ENCODE data around the gene KCND3. TPM values are rescaled to one million over a fixed set of nuclear protein-coding genes. Genes with fewer than 3 reads are reported as not detected.

Gene KCND3
- total RNA-seq, 1 experiment from 2014 or later, result 0.15 TPM

DNA sequence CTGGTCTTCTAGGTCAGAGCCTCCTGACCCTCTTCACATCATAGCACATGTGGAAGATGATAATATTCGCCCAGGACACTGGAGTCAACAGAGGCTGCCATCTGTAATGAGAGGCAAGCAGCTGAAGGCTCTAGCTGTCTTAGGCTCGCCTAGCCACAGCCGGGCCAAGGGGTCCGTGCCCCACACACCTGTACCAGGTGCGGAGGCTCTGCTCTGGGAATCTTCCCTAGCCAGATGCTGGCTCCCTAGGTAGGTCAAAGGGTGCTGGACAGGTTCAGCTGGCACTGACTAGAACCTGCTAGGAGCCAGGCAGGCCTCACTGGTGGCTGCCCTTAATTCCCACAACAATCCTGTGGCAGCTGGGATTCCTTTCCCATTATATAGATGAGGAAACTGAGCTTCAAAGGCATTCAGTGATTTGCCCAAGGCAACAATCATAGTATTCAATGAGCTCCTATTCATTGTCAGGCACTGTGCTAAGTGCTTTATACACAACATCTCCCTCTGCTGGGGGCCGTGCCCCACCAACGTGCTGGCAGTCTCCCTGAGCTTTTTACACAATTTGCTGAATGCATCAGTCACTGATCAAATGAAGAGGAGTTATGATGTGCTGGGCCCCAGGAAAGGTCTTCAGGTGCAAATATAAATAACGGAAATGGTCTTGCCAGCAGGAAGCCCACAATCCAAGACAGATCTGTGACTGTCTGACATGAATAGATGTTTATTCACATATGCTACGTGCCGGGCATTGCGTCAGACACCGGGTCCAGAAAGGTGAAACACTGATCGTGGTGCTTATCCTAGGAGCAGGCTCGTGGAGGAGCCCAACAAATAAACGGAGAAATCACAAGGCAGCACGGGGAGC lies 175.8 kb downstream of the KCND3 start:
- H3K27ac Mint-ChIP-seq, result no peak overlapping the region
- no peak overlapping the region for H3K56ac ChIP-seq (ENCODE audit: insufficient read length, low read depth, low read length)
- H4K20me1 ChIP-seq (ENCODE audit: control insufficient read depth, insufficient read depth, insufficient read length), result no peaks in the 10 kb centered on the region
- H3K79me2 ChIP-seq (ENCODE audit: insufficient read depth, low read length), result no peaks in the 10 kb centered on the region
- no peak overlapping the region; the same call in 1 of the 2 replicates for H2BK15ac ChIP-seq (ENCODE audit: low read depth, low read length)
- TF ChIP-seq, protein P1, sequence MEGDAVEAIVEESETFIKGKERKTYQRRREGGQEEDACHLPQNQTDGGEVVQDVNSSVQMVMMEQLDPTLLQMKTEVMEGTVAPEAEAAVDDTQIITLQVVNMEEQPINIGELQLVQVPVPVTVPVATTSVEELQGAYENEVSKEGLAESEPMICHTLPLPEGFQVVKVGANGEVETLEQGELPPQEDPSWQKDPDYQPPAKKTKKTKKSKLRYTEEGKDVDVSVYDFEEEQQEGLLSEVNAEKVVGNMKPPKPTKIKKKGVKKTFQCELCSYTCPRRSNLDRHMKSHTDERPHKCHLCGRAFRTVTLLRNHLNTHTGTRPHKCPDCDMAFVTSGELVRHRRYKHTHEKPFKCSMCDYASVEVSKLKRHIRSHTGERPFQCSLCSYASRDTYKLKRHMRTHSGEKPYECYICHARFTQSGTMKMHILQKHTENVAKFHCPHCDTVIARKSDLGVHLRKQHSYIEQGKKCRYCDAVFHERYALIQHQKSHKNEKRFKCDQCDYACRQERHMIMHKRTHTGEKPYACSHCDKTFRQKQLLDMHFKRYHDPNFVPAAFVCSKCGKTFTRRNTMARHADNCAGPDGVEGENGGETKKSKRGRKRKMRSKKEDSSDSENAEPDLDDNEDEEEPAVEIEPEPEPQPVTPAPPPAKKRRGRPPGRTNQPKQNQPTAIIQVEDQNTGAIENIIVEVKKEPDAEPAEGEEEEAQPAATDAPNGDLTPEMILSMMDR (conservative IDR thresholded peaks at IDR 0.05), result peak; percentile 39; the same call in 2 of the 3 replicates
- H3K4me1 ChIP-seq (ENCODE audit: insufficient read depth, low read length), result no peaks in the 10 kb centered on the region
- H2BK120ac ChIP-seq (ENCODE audit: low read depth, low read length, poor library complexity, severe bottlenecking), result no peak overlapping the region
- H3K27me3 Mint-ChIP-seq (ENCODE audit: low read depth), result no peaks in the 10 kb centered on the region; the same call in 1 of the 2 replicates
- no peaks in the 10 kb centered on the region; a peak in 1 of 5 replicates for H3K9me3 Mint-ChIP-seq
- no peak overlapping the region for H4K8ac ChIP-seq (replicated peaks; ENCODE audit: insufficient read length, low read depth, low read length)
- H2BK12ac ChIP-seq (ENCODE audit: insufficient read length, low read depth, low read length), result no peak overlapping the region
- DNase-seq, result no peak
- no peaks in the 10 kb centered on the region for H3K79me1 ChIP-seq (ENCODE audit: insufficient read depth, low read depth, low read length, poor library complexity, severe bottlenecking)
- no peak overlapping the region for H3T11ph ChIP-seq (ENCODE audit: low read length)
- peaks cover 3 to 4% of the 10 kb centered on the region in 2 experiments for H3K4me1 Mint-ChIP-seq
- no peak overlapping the region for H3K27ac ChIP-seq (ENCODE audit: insufficient read length, low read depth, low read length)
- no peak overlapping the region for H3K18ac ChIP-seq (ENCODE audit: insufficient read length, low read depth, low read length)
- no peaks in the 10 kb centered on the region for H3K23me2 ChIP-seq (ENCODE audit: insufficient read length, low read depth, low read length, poor library complexity, severe bottlenecking)
- no peak overlapping the region for H2AFZ ChIP-seq (ENCODE audit: low read length)
- H2AK5ac ChIP-seq (ENCODE audit: insufficient read length, low read length), result no peak overlapping the region
- H3K14ac ChIP-seq (ENCODE audit: insufficient read depth, low read length), result no peak overlapping the region; the same call in 1 of the 2 replicates
- H2BK5ac ChIP-seq (ENCODE audit: insufficient read length, low read length), result no peak overlapping the region
- H3K23ac ChIP-seq (ENCODE audit: insufficient read length, low read depth, low read length), result no peak overlapping the region
- H2BK20ac ChIP-seq (ENCODE audit: low read depth, low read length, poor library complexity, severe bottlenecking), result no peak overlapping the region
- H3K4me3 Mint-ChIP-seq, result no peak overlapping the region
- H4K91ac ChIP-seq (ENCODE audit: insufficient read length, low read depth, low read length), result no peak overlapping the region
- no peak overlapping the region for H3K4me2 ChIP-seq (ENCODE audit: insufficient read depth, insufficient read length, low read length)
- H3K27me3 ChIP-seq (ENCODE audit: insufficient read depth, low read length), result no peaks in the 10 kb centered on the region
- no peaks in the 10 kb centered on the region for H3K9me3 ChIP-seq (ENCODE audit: control insufficient read depth, low read depth, low read length)
- no peak overlapping the region for H4K5ac ChIP-seq (ENCODE audit: insufficient read length, low read depth, low read length)
- H3K9ac ChIP-seq (ENCODE audit: extremely low read depth, insufficient read length, low read length), result no peak overlapping the region
- no CpG with 5 or more reads among the region's 16 CpGs for WGBS (ENCODE audit: extremely low coverage, insufficient read length, low lambda C conversion rate)
- H3K36me3 Mint-ChIP-seq (ENCODE audit: insufficient read depth in 1 of 3, low read depth in 3 of 3), result no peaks in the 10 kb centered on the region
- H3K4ac ChIP-seq (ENCODE audit: low read depth, low read length), result no peak overlapping the region

All from H9 (cell line).